HepG2 (cell line): ENCODE measurements around the gene ABHD12. TPM values are rescaled to one million over a fixed set of nuclear protein-coding genes. Genes with fewer than 3 reads are reported as not detected.

Experiments used
- ATAC-seq: fragments of 200-7000 bp; cut with Tn5 transposase; 3 replicates; pipeline ENCODE4 v1.9.1; 2020; ENCODE audit warnings: mild to moderate bottlenecking, moderate library complexity
- BruUV-seq: library from RNA; stranded (reverse); fragments of 400-500 nt; replicated peaks from 2 replicates; lab custom pipeline; 2021; lab: Mats Ljungman, UMichigan
- CTCF ChIA-PET: fragments of 300-600 bp; formaldehyde crosslinking; extraction: SDS; loops from one replicate; lab custom pipeline; 2021; ENCODE audit warnings: low total read pairs, inconsistent platforms, low intra/inter-chr PET ratio; lab: Yijun Ruan, JAX
- POLR2A ChIA-PET: fragments of 350-600 bp; sonication (Branson Sonifier 250); formaldehyde crosslinking; loops from one replicate; lab custom pipeline; 2020; ENCODE audit warnings: antibody characterized with exemption, inconsistent platforms; lab: Yijun Ruan, JAX
- DNase-seq: peaks from one replicate; pipeline ENCODE4 v3.0.0-alpha.2; 2015; ENCODE audit warnings: low spot score
- FAIRE-seq: peaks from 3 replicates; lab custom pipeline; 2011; peaks lifted over from hg19 to GRCh38; lab: Jason Lieb, UNC
- H2AFZ ChIP-seq: one replicate; pipeline ENCODE4 v1.6.1; 2011; ENCODE audit warnings: low read length, inconsistent platforms
- H3K27ac ChIP-seq: fragments of 300-600 bp; 3 replicates; pipeline ENCODE4 v1.8.0; 2011; ENCODE audit warnings: mixed run types, mild to moderate bottlenecking, mixed read lengths, low read length, inconsistent platforms; ENCODE audit not compliant: insufficient read depth; ENCODE audit errors: extremely low read length
- H3K27me3 ChIP-seq, 2 experiments: fragments of 200-600 bp in 1 of 2; 2 replicates in 1 of 2; 3 replicates in 1 of 2; pipeline versions ENCODE4 v1.6.0 to v1.8.0; 2011; ENCODE audit warnings: low read length in 2 of 2, mild to moderate bottlenecking in 2 of 2, moderate library complexity in 2 of 2, inconsistent platforms in 1 of 2; ENCODE audit not compliant: insufficient read depth in 2 of 2, control insufficient read depth in 1 of 2
- H3K36me3 ChIP-seq, 2 experiments: fragments of 200-600 bp in 1 of 2; replicated peaks in 1 of 2; 2 replicates in 1 of 2; 3 replicates in 1 of 2; pipeline versions ENCODE4 v1.5.1 to v1.8.0; 2011; ENCODE audit warnings: low read length in 2 of 2, inconsistent platforms in 1 of 2; ENCODE audit not compliant: insufficient read depth in 2 of 2, control insufficient read depth in 1 of 2
- H3K4me1 ChIP-seq: 2 replicates; pipeline ENCODE4 v1.5.1; 2012; ENCODE audit warnings: low read length, inconsistent platforms; ENCODE audit not compliant: insufficient read depth
- H3K4me2 ChIP-seq: 2 replicates; pipeline ENCODE4 v1.6.0; 2011; ENCODE audit warnings: low read depth, low read length, inconsistent platforms
- H3K4me3 ChIP-seq, 3 experiments: fragments of 200-600 bp in 1 of 3; sonication (generic), shearing (Covaris generic) in 1 of 3; replicated peaks in 1 of 3; 2 replicates each; pipeline ENCODE4 v1.5.1; 2011 to 2016; ENCODE audit warnings: low read length in 3 of 3, inconsistent platforms in 2 of 3, low read depth in 2 of 3, mild to moderate bottlenecking in 2 of 3, control low read depth in 1 of 3, mixed read lengths in 1 of 3; ENCODE audit not compliant: insufficient read depth in 1 of 3
- H3K79me2 ChIP-seq: one replicate; pipeline ENCODE4 v1.6.1; 2011; ENCODE audit warnings: low read length, inconsistent platforms; ENCODE audit not compliant: insufficient read depth
- H3K9ac ChIP-seq: 2 replicates; pipeline ENCODE4 v1.6.0; 2011; ENCODE audit warnings: mild to moderate bottlenecking, low read depth, low read length, inconsistent platforms; ENCODE audit not compliant: insufficient read depth
- H3K9me3 ChIP-seq: 2 replicates; pipeline ENCODE4 v1.5.1; 2012; ENCODE audit warnings: mild to moderate bottlenecking, low read length
- H4K20me1 ChIP-seq: 2 replicates; pipeline ENCODE4 v1.6.0; 2011; ENCODE audit warnings: inconsistent platforms, mild to moderate bottlenecking, low read length, moderate library complexity; ENCODE audit not compliant: insufficient read depth
- MBD4 ChIP-seq: IDR thresholded peaks from 2 replicates; pipeline ENCODE4 v1.6.1; 2012; ENCODE audit warnings: low read length, inconsistent platforms, borderline replicate concordance
- RBM22 ChIP-seq: fragments of 200-400 bp; formaldehyde crosslinking; optimal IDR thresholded peaks from 2 replicates; pipeline ENCODE3; 2017; ENCODE audit warnings: mild to moderate bottlenecking, low read length, moderate library complexity
- SALL1 ChIP-seq: sonication (generic); formaldehyde crosslinking; IDR thresholded peaks from 2 replicates; pipeline ENCODE4 v1.8.0; 2022; ENCODE audit warnings: mild to moderate bottlenecking, missing genetic modification reagents
- WGBS: methylation state at CpG from one replicate; pipeline ENCODE4 v1.1.6; 2017; ENCODE audit warnings: low lambda C conversion rate; 5-methylcytosine and 5-hydroxymethylcytosine counted together
- in situ Hi-C: cut with HindIII; loops from 2 replicates; pipeline ENCODE4 v1.10.0; 2017; ENCODE audit warnings: low pct_unique_long_range_greater_than_20kb; ENCODE audit not compliant: extremely low pct_ligation_motif_present
- intact Hi-C: fragments of 100-400 bp; cut with micrococcal nuclease; formaldehyde crosslinking; loops from one replicate; pipeline ENCODE4 v1.10.0; 2022; ENCODE audit not compliant: unreplicated experiment
- polyA plus RNA-seq, 8 experiments: library from polyadenylated mRNA; depleted of rRNA in 3 of 8; stranded (reverse) in 7 of 8; unstranded in 1 of 8; fragments of >200 nt; fragmentation: Illumina TruSeq in 4 of 8; extraction: Trizol in 4 of 8; gene quantifications; 2 replicates each; pipeline versions ENCODE4 v1.2.1 to v1.2.3, GENCODE V29; 2011 to 2016; ENCODE audit warnings: low read depth in 4 of 8, missing spikeins in 1 of 8, mixed read lengths in 1 of 8; ENCODE audit not compliant: insufficient read depth in 1 of 8
- total RNA-seq, 5 experiments: library from RNA; depleted of rRNA; stranded (reverse); fragments of >200 nt; fragmentation: Illumina TruSeq; extraction: Trizol; gene quantifications; 2 replicates each; pipeline ENCODE4 v1.2.3, GENCODE V29; 2016; ENCODE audit warnings: low read depth in 1 of 5

Gene ABHD12
- total and polyA plus RNA-seq, 2 of the 13 experiments (the other 11 are each of a cell fraction or from before 2014, with no cell fraction given) = 23.5 to 72.1 TPM

- DNase-seq (no peak), FAIRE-seq (no peak), ATAC-seq (no peak)
- ChIA-PET POLR2A (no interaction called here), CTCF (no interaction called here)
- no peak overlapping the region for H3K4me2 ChIP-seq
- H3K79me2 ChIP-seq = no peaks in the 10 kb centered on the region
- intact Hi-C loops (no loop called here), in situ Hi-C loops (no loop called here)
- H3K4me3 ChIP-seq = no peak overlapping the region
- H3K4me1 ChIP-seq = no peaks in the 10 kb centered on the region
- no peaks in the 10 kb centered on the region for H4K20me1 ChIP-seq
- TF ChIP-seq MBD4 = no peak
- peak; percentile 47 for TF ChIP-seq RBM22
- BruUV-seq = no TSS peak
- H2AFZ ChIP-seq = no peak overlapping the region
- no peaks in the 10 kb centered on the region for H3K27me3 ChIP-seq
- H3K36me3 ChIP-seq = peaks cover 67 to 81% of the 10 kb centered on the region in 2 experiments
- no peak overlapping the region for H3K9ac ChIP-seq
- WGBS = 96% methylated on average over 20 of the region's 20 CpGs
- no peaks in the 10 kb centered on the region for H3K9me3 ChIP-seq
- H3K27ac ChIP-seq = no peak overlapping the region
Observed at GRCh38 chr20:25274481-25274880, 116.2 kb downstream of the ABHD12 start.

GRCh38 chr20:25273541-25274358, 116.9 kb downstream of the ABHD12 start:
- no peaks in the 10 kb centered on the region for H3K4me1 ChIP-seq
- no peaks in the 10 kb centered on the region for H3K27me3 ChIP-seq
- no TSS peak for BruUV-seq
- no peaks in the 10 kb centered on the region for H3K79me2 ChIP-seq
- CTCF ChIA-PET = no interaction called here
- H3K9me3 ChIP-seq = no peaks in the 10 kb centered on the region
- TF ChIP-seq SALL1 (CRISPR knock-in tag) = no peak
- TF ChIP-seq, all 625 proteins: peak for 0
- POLR2A ChIA-PET = no interaction called here
- Histone ChIP-seq H2AFZ (no peak overlapping the region), H3K4me3 (no peak overlapping the region), H3K36me3 (peaks cover 68 to 82% of the 10 kb centered on the region in 2 experiments), H3K4me2 (no peak overlapping the region), H3K27ac (no peak overlapping the region), H4K20me1 (no peaks in the 10 kb centered on the region), H3K9ac (no peak overlapping the region)
- ATAC-seq (no peak), DNase-seq (no peak), FAIRE-seq (no peak)
- in situ Hi-C loops (no loop called here), intact Hi-C loops (no loop called here)
- WGBS = 96% methylated on average over 20 of the region's 20 CpGs
